Measurements from ENCODE around the gene FGD5.

Gene FGD5

GRCh38 chr3:14852058-14852594, 33.4 kb downstream of the FGD5 start:
- Histone ChIP-seq H3K27me3 (ENCODE audit: control insufficient read depth, insufficient read depth, low read length) (no peaks in the 10 kb centered on the region), H3K36me3 (ENCODE audit: control insufficient read depth, insufficient read depth, low read length) (no peaks in the 10 kb centered on the region), H3K4me1 (ENCODE audit: control insufficient read depth, insufficient read depth, low read length) (peaks cover 18% of the 10 kb centered on the region), H3K9me3 (ENCODE audit: control insufficient read depth, insufficient read depth, low read length) (no peaks in the 10 kb centered on the region), H3K4me3 (ENCODE audit: low read length) (no peak overlapping the region), H3K27ac (ENCODE audit: low read length) (no peak overlapping the region)
- no peak for DNase-seq (ENCODE audit: low read depth, low spot score)
- no CpG with 5 or more reads among the region's 5 CpGs for WGBS (ENCODE audit: insufficient coverage, insufficient read length)

DNA sequence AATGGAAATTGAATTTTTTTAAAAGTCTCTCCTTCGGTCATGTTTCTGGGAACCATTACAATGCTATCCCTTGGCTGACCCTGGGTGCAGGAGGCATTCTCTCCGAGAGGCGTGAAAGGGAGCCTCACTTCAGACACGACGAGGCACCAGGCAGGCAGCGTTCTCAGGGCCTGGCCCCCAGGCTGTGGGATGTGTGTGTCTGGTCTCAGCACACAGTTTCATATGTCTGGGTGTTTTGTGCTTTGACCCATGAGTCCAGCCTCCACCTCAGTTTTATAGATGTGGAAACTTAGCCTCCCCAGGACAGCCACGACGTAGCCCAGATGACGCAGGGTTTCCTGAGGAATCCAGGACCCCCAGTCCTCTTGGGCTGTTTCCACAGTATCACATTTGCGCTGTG, 34.0 kb downstream of the FGD5 start:
- Histone ChIP-seq H3K27ac (ENCODE audit: low read length) (no peak overlapping the region), H3K36me3 (ENCODE audit: control insufficient read depth, insufficient read depth, low read length) (no peaks in the 10 kb centered on the region), H3K9me3 (ENCODE audit: control insufficient read depth, insufficient read depth, low read length) (no peaks in the 10 kb centered on the region), H3K4me1 (ENCODE audit: control insufficient read depth, insufficient read depth, low read length) (peaks cover 12% of the 10 kb centered on the region), H3K4me3 (ENCODE audit: low read length) (no peak overlapping the region), H3K27me3 (ENCODE audit: control insufficient read depth, insufficient read depth, low read length) (no peaks in the 10 kb centered on the region)
- DNase-seq (ENCODE audit: low read depth, low spot score) = no peak
- WGBS (ENCODE audit: insufficient coverage, insufficient read length) = no CpG with 5 or more reads among the region's 10 CpGs

GRCh38 chr3:14853271-14853951, 34.6 kb downstream of the FGD5 start:
- WGBS (ENCODE audit: insufficient coverage, insufficient read length) = no CpG with 5 or more reads among the region's 15 CpGs
- Histone ChIP-seq H3K4me1 (ENCODE audit: control insufficient read depth, insufficient read depth, low read length) (peaks cover 9% of the 10 kb centered on the region), H3K4me3 (ENCODE audit: low read length) (no peak overlapping the region), H3K36me3 (ENCODE audit: control insufficient read depth, insufficient read depth, low read length) (no peaks in the 10 kb centered on the region), H3K27ac (ENCODE audit: low read length) (no peak overlapping the region), H3K27me3 (ENCODE audit: control insufficient read depth, insufficient read depth, low read length) (no peaks in the 10 kb centered on the region), H3K9me3 (ENCODE audit: control insufficient read depth, insufficient read depth, low read length) (no peaks in the 10 kb centered on the region)
- DNase-seq (ENCODE audit: low read depth, low spot score) = no peak

DNA sequence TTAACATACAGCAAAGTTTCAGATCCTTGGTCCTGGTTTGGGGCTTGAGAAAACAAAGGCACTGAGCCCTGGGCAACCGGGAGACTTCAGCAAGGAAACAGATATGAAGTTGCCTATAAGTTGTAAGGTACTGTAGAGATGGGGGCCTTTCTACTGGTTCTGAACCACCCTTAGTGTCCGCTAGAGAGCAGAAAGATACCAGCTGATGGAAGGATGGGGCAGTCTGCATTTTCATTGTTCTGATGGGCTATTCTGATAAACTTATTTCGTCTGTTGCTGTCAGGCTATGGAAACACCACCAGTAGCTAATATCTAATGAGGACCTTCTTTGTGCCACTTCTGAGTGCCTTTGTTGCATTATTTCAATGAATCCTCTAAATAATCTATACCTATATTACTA, 38.7 kb downstream of the FGD5 start:
- no peaks in the 10 kb centered on the region for H3K9me3 ChIP-seq (ENCODE audit: control insufficient read depth, insufficient read depth, low read length)
- WGBS (ENCODE audit: insufficient coverage, insufficient read length) = no CpG with 5 or more reads among the region's 3 CpGs
- no peak for DNase-seq (ENCODE audit: low read depth, low spot score)
- no peak overlapping the region for H3K4me3 ChIP-seq (ENCODE audit: low read length)
- peaks cover 7% of the 10 kb centered on the region; the same call in 1 of the 2 replicates for H3K4me1 ChIP-seq (ENCODE audit: control insufficient read depth, insufficient read depth, low read length)
- no peaks in the 10 kb centered on the region for H3K36me3 ChIP-seq (ENCODE audit: control insufficient read depth, insufficient read depth, low read length)
- H3K27me3 ChIP-seq (ENCODE audit: control insufficient read depth, insufficient read depth, low read length) = no peaks in the 10 kb centered on the region
- H3K27ac ChIP-seq (ENCODE audit: low read length) = no peak overlapping the region

- no peaks in the 10 kb centered on the region for H3K27me3 ChIP-seq (ENCODE audit: control insufficient read depth, insufficient read depth, low read length)
- WGBS (ENCODE audit: insufficient coverage, insufficient read length) = no CpG with 5 or more reads among the region's 1 CpG
- H3K9me3 ChIP-seq (ENCODE audit: control insufficient read depth, insufficient read depth, low read length) = no peaks in the 10 kb centered on the region
- no peak for DNase-seq (ENCODE audit: low read depth, low spot score)
- H3K27ac ChIP-seq (ENCODE audit: low read length) = no peak overlapping the region
- H3K4me3 ChIP-seq (ENCODE audit: low read length) = no peak overlapping the region
- H3K4me1 ChIP-seq (ENCODE audit: control insufficient read depth, insufficient read depth, low read length) = 0 out of 2 replicates have a peak, but pooled peaks cover 1% of the 10 kb centered on the region
- no peaks in the 10 kb centered on the region for H3K36me3 ChIP-seq (ENCODE audit: control insufficient read depth, insufficient read depth, low read length)
Observed at GRCh38 chr3:14858105-14858504, 39.3 kb downstream of the FGD5 start.

DNA sequence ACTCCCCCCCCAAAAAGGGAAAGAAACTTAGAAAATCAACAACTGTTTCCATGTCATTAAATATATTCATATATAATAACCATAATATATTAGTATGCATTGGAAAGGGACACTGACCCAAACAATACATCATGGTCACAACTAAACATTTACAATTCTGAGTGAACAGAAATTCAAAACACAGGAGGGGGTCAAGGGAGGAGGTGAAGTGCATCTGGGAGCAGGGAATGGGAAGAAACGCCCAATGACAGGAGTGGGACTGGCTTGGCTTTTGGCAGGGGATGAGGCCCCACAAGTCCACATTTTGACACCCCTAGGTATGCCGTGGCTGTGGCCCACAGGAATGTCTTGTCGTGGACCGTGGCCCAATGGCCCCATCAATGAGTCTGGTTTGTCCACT, 41.1 kb downstream of the FGD5 start:
- no peak for DNase-seq (ENCODE audit: low read depth, low spot score)
- H3K4me1 ChIP-seq (ENCODE audit: control insufficient read depth, insufficient read depth, low read length) = peaks cover 5% of the 10 kb centered on the region; the same call in 1 of the 2 replicates
- H3K27me3 ChIP-seq (ENCODE audit: control insufficient read depth, insufficient read depth, low read length) = no peaks in the 10 kb centered on the region
- H3K27ac ChIP-seq (ENCODE audit: low read length) = no peak overlapping the region
- H3K36me3 ChIP-seq (ENCODE audit: control insufficient read depth, insufficient read depth, low read length) = no peaks in the 10 kb centered on the region
- WGBS (ENCODE audit: insufficient coverage, insufficient read length) = no CpG with 5 or more reads among the region's 4 CpGs
- H3K4me3 ChIP-seq (ENCODE audit: low read length) = no peak overlapping the region
- no peaks in the 10 kb centered on the region for H3K9me3 ChIP-seq (ENCODE audit: control insufficient read depth, insufficient read depth, low read length)

- no peak overlapping the region for H3K27ac ChIP-seq (ENCODE audit: low read length)
- H3K4me3 ChIP-seq (ENCODE audit: low read length) = no peak overlapping the region
- no peaks in the 10 kb centered on the region for H3K36me3 ChIP-seq (ENCODE audit: control insufficient read depth, insufficient read depth, low read length)
- no peaks in the 10 kb centered on the region for H3K9me3 ChIP-seq (ENCODE audit: control insufficient read depth, insufficient read depth, low read length)
- no CpG with 5 or more reads among the region's 7 CpGs for WGBS (ENCODE audit: insufficient coverage, insufficient read length)
- no peaks in the 10 kb centered on the region for H3K27me3 ChIP-seq (ENCODE audit: control insufficient read depth, insufficient read depth, low read length)
- peaks cover 5% of the 10 kb centered on the region; the same call in 1 of the 2 replicates for H3K4me1 ChIP-seq (ENCODE audit: control insufficient read depth, insufficient read depth, low read length)
- no peak for DNase-seq (ENCODE audit: low read depth, low spot score)
Observed at GRCh38 chr3:14861031-14861430, 42.3 kb downstream of the FGD5 start.

- no CpG with 5 or more reads among the region's 8 CpGs for WGBS (ENCODE audit: insufficient coverage, insufficient read length)
- Histone ChIP-seq H3K36me3 (ENCODE audit: control insufficient read depth, insufficient read depth, low read length) (no peaks in the 10 kb centered on the region), H3K4me1 (ENCODE audit: control insufficient read depth, insufficient read depth, low read length) (peaks cover 5% of the 10 kb centered on the region), H3K27me3 (ENCODE audit: control insufficient read depth, insufficient read depth, low read length) (no peaks in the 10 kb centered on the region), H3K27ac (ENCODE audit: low read length) (no peak overlapping the region), H3K9me3 (ENCODE audit: control insufficient read depth, insufficient read depth, low read length) (no peaks in the 10 kb centered on the region), H3K4me3 (ENCODE audit: low read length) (no peak overlapping the region)
- no peak for DNase-seq (ENCODE audit: low read depth, low spot score)
Observed at GRCh38 chr3:14861446-14862302, 42.9 kb downstream of the FGD5 start.

GRCh38 chr3:14862303-14862660, 43.5 kb downstream of the FGD5 start:
- no peak for DNase-seq (ENCODE audit: low read depth, low spot score)
- H3K27ac ChIP-seq (ENCODE audit: low read length) = no peak overlapping the region
- no peaks in the 10 kb centered on the region for H3K27me3 ChIP-seq (ENCODE audit: control insufficient read depth, insufficient read depth, low read length)
- peaks cover 5% of the 10 kb centered on the region for H3K4me1 ChIP-seq (ENCODE audit: control insufficient read depth, insufficient read depth, low read length)
- no CpG with 5 or more reads among the region's 4 CpGs for WGBS (ENCODE audit: insufficient coverage, insufficient read length)
- H3K4me3 ChIP-seq (ENCODE audit: low read length) = no peak overlapping the region
- H3K9me3 ChIP-seq (ENCODE audit: control insufficient read depth, insufficient read depth, low read length) = no peaks in the 10 kb centered on the region
- H3K36me3 ChIP-seq (ENCODE audit: control insufficient read depth, insufficient read depth, low read length) = no peaks in the 10 kb centered on the region

DNA sequence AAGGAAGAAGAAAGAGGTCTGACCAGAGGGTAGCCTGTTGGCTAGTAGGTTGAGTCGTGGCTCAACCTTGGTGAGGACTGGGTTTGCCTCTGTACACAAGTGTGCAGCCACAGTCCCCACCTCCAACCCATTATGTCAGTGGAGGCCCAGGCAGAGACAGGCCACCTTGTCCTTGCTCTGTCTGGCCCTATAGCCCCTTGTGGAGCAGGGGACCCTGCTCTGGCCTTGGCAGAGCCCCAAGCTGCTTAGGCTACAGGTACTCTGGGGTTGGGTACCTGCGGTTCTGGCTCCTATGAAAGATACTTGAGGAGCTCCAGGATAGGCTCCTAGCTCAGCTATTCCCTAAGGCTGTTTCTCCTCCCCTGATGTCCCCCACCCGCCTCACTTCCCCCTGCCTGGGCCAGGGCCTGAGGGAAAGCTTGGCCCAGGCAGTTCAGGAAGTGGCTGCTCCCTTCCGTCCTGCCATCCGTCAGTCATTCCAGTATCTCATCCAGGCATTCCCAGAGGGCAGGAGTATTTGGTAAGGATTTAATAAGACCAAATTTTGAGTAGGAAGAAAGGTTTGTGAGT, 44.0 kb downstream of the FGD5 start:
- Histone ChIP-seq H3K27ac (ENCODE audit: low read length) (no peak overlapping the region), H3K4me3 (ENCODE audit: low read length) (no peak overlapping the region), H3K4me1 (ENCODE audit: control insufficient read depth, insufficient read depth, low read length) (peaks cover 5% of the 10 kb centered on the region), H3K27me3 (ENCODE audit: control insufficient read depth, insufficient read depth, low read length) (no peaks in the 10 kb centered on the region), H3K36me3 (ENCODE audit: control insufficient read depth, insufficient read depth, low read length) (no peaks in the 10 kb centered on the region), H3K9me3 (ENCODE audit: control insufficient read depth, insufficient read depth, low read length) (no peaks in the 10 kb centered on the region)
- no CpG with 5 or more reads among the region's 5 CpGs for WGBS (ENCODE audit: insufficient coverage, insufficient read length)
- no peak for DNase-seq (ENCODE audit: low read depth, low spot score)
